KG1 (cell line): ENCODE data around the gene PRKAB2.
"Not testable (repeated sequence)": the region's sequence is repeated elsewhere in the genome, so short reads cannot be mapped to it uniquely, and the experiment has no call there.

Source experiments
- DNase-seq: peaks from one replicate; lab custom pipeline; 2025; lab: John Stamatoyannopoulos, UW

PRKAB2 gene

GRCh38 chr1:147171399-147172167, 687 bp downstream of the PRKAB2 start:
- no peak for DNase-seq

DNA sequence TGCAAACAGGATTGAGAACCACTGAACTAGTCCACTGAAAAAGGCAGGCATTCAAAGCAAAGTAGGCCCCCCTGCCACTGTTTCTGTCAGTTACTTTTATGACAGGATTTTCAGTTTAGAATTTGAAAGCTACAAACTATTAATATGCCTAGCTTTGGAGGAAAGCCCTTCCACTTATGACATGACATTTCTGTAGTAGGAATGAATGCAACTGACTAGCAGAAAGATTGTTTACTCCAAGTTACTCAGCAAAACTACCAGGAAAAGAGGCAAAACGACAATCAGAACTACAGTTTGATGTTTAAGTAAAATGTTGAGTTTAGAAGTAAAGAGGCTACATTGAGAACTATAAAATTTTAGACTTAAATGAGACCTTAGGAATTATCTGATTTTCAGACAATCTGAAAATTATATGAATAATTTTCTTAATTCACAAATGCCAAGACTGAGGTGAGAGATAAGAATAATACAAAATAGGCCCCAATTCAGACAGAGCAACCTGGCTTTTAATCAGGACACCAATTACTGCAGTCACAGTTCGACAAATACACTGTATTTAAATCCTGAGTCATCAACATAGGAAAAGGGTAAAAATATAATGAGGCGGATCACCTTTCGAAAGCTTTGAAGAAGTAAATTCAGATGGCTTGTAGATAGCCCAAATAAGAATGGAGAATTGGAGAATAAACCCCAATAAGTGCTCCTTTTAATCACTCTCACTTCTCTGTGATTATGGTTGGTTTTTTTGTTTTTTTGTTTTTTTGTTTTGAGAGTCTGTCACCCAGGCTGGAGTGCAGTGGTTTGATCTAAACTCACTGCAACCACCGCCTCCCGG, 2.2 kb downstream of the PRKAB2 start:
- no peak for DNase-seq

DNA sequence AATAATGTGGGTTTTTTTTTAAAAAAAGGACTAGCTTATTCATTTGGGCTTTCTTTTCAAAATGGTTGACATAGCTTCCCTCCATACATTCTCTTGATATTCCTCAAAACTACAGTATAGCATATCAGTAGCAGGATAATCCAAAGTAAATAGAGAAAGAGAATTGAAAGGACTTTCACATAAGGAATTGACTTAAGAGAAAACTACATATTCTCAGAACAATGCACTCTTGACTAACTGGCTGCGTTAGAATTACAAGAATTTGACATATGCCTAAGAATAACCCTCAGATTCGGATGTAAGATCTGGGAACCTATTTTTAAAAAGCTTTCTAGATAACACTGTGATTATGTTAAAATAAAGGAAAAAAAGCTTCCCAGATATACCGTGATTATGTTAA, 3.1 kb downstream of the PRKAB2 start:
- DNase-seq: no peak

GRCh38 chr1:147168626-147169058, 3.6 kb downstream of the PRKAB2 start:
- no peak for DNase-seq

DNA sequence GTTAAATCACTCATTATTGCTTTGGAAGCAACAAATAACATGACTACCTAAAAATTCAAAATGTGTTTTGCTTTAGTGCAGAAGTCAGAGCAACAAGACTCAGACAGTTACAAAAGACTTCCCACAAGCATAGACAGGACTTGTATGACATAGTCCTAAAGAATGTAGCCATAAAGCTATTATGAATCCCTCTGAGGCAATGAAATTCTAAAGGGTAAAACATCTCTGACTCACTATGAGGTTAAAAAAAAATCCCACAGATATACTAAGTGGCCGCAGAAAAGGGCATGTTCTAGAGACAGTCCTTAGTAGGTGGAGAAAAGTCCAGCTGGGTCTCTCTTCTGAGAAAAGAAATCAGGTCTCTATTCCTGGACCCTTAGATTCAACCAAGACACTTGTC, 4.9 kb downstream of the PRKAB2 start:
- DNase-seq: no peak

GRCh38 chr1:147163019-147163418, 9.3 kb downstream of the PRKAB2 start:
- no peak for DNase-seq

GRCh38 chr1:147162093-147162492, 10.2 kb downstream of the PRKAB2 start:
- no peak for DNase-seq

- DNase-seq: not testable (repeated sequence)
Measured at GRCh38 chr1:147157116-147157515, 15.2 kb downstream of the PRKAB2 start.

DNA sequence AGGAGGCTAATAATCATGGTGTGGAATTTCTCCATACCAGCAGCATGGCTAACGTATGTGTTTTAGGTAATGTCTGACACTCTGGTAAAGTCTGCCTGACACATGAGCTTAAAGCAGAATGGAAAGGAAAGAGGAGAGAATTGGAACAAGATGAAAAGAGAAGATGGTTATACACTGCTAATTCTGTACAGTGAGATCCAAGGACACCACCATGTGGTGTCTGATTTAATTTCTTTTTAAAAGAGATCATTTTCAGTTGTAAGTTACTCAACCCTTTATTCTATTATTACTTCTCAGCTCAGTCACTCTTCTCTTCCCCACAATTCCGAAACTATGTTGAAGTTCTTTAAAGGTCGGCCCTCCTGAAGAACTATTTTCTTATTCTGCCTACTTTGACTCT, 15.6 kb downstream of the PRKAB2 start:
- DNase-seq: no peak

- no peak for DNase-seq
Measured at GRCh38 chr1:147152772-147153171, 19.5 kb downstream of the PRKAB2 start.

- DNase-seq: no peak
Measured at GRCh38 chr1:147151244-147151643, 21.0 kb downstream of the PRKAB2 start.

DNA sequence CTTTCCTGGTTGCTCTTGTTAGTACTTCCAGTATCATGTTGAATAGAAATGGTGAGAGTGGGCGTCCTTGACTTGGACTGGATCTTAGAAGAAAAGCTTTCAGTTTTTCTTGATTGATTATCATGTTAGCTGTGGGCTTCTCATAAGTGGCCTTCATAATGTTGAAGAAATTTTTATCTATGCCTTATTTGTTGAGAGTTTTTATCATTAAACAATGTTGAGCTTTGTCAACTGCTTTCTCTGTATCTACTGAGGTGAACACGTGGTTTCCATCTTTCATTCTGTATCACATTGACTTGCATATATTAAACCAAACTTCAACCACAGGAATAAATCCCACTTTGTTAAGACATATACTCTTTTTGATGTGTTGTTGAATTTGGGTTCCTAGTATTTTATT, 29.4 kb downstream of the PRKAB2 start:
- DNase-seq: no peak

GRCh38 chr1:147130721-147131120, 41.5 kb downstream of the PRKAB2 start:
- not testable (repeated sequence) for DNase-seq

DNA sequence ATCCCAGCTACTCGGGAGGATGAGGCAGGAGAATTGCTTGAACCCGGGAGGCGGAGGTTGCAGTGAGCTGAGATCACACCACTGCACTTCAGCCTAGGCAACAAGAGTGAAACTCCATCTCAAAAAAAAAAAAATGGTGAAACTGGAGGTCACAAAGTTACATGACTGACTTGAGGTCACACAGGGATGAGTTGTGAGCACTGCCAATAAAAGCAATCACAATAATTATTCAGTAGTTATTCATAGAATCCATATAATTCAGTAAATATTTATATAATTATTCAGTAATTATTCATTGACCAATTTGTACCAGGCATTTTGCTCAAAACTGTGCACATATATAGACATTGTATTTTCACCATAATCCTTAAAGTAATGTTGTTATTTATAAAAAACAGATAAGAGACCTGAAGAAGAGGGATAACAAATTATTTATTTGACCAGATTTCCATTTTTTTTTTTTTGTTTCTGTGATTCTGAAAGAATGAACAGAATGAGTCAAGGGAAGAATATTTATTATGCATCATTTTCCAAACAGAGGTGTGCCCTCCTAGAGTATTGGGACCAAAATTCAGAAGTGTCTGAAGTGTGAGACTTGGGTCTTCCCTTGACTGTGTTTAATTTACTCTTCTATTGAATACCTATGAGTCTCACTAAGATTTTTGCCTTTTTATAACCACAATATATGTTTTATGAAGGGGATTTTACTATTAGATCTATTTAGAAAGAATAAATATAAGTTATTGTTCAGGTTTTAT, 43.0 kb downstream of the PRKAB2 start:
- no peak for DNase-seq

- no peak for DNase-seq
Measured at GRCh38 chr1:147124266-147124665, 48.0 kb downstream of the PRKAB2 start.

- no peak for DNase-seq
Measured at GRCh38 chr1:147117109-147117508, 55.2 kb downstream of the PRKAB2 start.

DNA sequence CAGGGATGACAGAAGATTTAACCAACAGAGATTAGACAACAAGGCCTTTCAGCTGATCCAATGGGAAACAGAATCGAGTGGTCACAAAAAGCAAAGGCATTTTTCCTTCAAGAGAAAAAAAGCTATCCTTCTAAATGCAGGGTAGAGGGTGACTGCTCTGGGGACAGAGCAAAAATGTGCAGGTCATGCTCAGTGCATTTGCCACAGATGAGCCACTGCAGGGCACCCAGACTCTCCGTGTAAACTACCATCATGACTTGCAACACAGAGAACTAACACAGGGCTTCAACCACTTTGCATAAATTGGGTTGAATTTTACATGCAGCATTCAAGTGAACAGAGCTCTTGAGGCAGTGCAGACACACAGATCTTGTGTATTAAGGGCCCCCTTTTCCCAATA, 56.8 kb downstream of the PRKAB2 start:
- DNase-seq: no peak

GRCh38 chr1:147115079-147115478, 57.2 kb downstream of the PRKAB2 start:
- not testable (repeated sequence) for DNase-seq

GRCh38 chr1:147114353-147114752, 57.9 kb downstream of the PRKAB2 start:
- not testable (repeated sequence) for DNase-seq

GRCh38 chr1:147111381-147112130, 60.7 kb downstream of the PRKAB2 start:
- no peak for DNase-seq

DNA sequence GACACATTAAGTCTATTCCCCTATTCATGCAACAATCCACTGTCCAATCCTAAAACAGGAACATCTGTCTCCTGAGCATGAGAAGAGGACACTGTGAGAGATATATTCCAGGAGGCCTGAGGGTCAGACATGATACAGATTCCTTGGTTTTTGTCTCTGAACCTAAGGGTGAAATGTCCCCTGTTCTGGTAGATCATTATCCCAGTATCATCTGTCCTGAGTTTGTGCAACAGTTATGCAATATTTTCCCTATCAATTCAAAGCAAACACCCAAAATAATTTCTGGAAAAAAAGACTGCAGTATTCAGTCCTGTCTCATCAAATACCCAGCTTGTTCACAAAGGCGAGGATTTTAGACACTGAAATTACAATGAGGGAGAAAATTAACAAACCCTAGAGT, 61.4 kb downstream of the PRKAB2 start:
- DNase-seq: no peak

- no peak for DNase-seq
Measured at GRCh38 chr1:147110434-147110833, 61.8 kb downstream of the PRKAB2 start.
